OCI-LY3 (cell line): ENCODE results near the gene ARHGAP18.

Source experiments
- H2AFZ ChIP-seq: fragments of 200-600, 300-600 bp; shearing (Covaris generic); 2 replicates; pipeline ENCODE4 v1.6.0; 2014; ENCODE audit warnings: antibody characterized with exemption, low read depth, low read length
- H3K27ac ChIP-seq: fragments of 200-600, 300-600 bp; sonication (generic); 2 replicates; pipeline ENCODE4 v1.5.1; 2014; ENCODE audit warnings: mild to moderate bottlenecking, low read length, moderate library complexity, mixed read lengths
- H3K27me3 ChIP-seq: fragments of 200-600, 300-600 bp; sonication (generic); 2 replicates; pipeline ENCODE4 v1.6.1; 2014; ENCODE audit warnings: low read depth, low read length, mixed read lengths
- H3K36me3 ChIP-seq: fragments of 200-600, 300-600 bp; sonication (generic); replicated peaks from 2 replicates; pipeline ENCODE3; 2014; ENCODE audit warnings: low read depth, low read length, mixed read lengths
- H3K4me1 ChIP-seq: fragments of 300-600, 200-600 bp; sonication (generic); 2 replicates; pipeline ENCODE4 v1.6.1; 2014; ENCODE audit warnings: low read length, mixed read lengths
- H3K4me2 ChIP-seq: fragments of 200-600, 300-600 bp; sonication (generic); 2 replicates; pipeline ENCODE4 v1.6.1; 2014; ENCODE audit warnings: low read length, mixed read lengths
- H3K4me3 ChIP-seq: fragments of 300-600, 200-600 bp; sonication (generic); 2 replicates; pipeline ENCODE4 v1.5.1; 2014; ENCODE audit warnings: antibody characterized with exemption, mild to moderate bottlenecking, low read length, moderate library complexity
- H3K79me2 ChIP-seq: fragments of 300-600, 200-600 bp; shearing (Covaris generic); 2 replicates; pipeline ENCODE4 v1.6.1; 2014; ENCODE audit warnings: mild to moderate bottlenecking, low read length, mixed read lengths
- H3K9ac ChIP-seq: fragments of 300-600, 200-600 bp; shearing (Covaris generic); 2 replicates; pipeline ENCODE4 v1.6.0; 2014; ENCODE audit warnings: mild to moderate bottlenecking, low read length, moderate library complexity
- H3K9me3 ChIP-seq: fragments of 200-600, 300-600 bp; shearing (Covaris generic); 2 replicates; pipeline ENCODE4 v1.6.1; 2014; ENCODE audit warnings: low read length, mixed read lengths; ENCODE audit not compliant: insufficient read depth
- H4K20me1 ChIP-seq: fragments of 200-600, 300-600 bp; sonication (generic); 2 replicates; pipeline ENCODE4 v1.6.1; 2016; ENCODE audit warnings: low read length, mixed read lengths; ENCODE audit not compliant: insufficient read depth
- CTCF ChIP-seq: fragments of 200-600, 300-600 bp; sonication (generic); IDR thresholded peaks from 2 replicates; pipeline ENCODE4 v1.5.1; 2014; ENCODE audit warnings: antibody characterized with exemption, low read length, low read depth
- EZH2phosphoT487 ChIP-seq: fragments of 200-600 bp; shearing (Covaris generic); IDR thresholded peaks from 2 replicates; pipeline ENCODE4 v1.6.1; 2018; ENCODE audit warnings: antibody characterized with exemption, mixed run types, low read depth

Gene ARHGAP18

GRCh38 chr6:129683601-129684322 lies 26.2 kb downstream of the ARHGAP18 start:
- Histone ChIP-seq H4K20me1 (no peaks in the 10 kb centered on the region), H3K79me2 (peaks cover 13% of the 10 kb centered on the region), H3K36me3 (peaks cover 2% of the 10 kb centered on the region), H3K9ac (peak overlapping the region; percentile 86), H3K4me2 (peak overlapping the region; percentile 98), H2AFZ (no peak overlapping the region), H3K27ac (peak overlapping the region; percentile 100), H3K4me1 (peaks cover 72% of the 10 kb centered on the region), H3K27me3 (no peaks in the 10 kb centered on the region), H3K4me3 (peak overlapping the region; percentile 69), H3K9me3 (no peaks in the 10 kb centered on the region)
- TF ChIP-seq EZH2phosphoT487 (no peak), CTCF (no peak)

DNA sequence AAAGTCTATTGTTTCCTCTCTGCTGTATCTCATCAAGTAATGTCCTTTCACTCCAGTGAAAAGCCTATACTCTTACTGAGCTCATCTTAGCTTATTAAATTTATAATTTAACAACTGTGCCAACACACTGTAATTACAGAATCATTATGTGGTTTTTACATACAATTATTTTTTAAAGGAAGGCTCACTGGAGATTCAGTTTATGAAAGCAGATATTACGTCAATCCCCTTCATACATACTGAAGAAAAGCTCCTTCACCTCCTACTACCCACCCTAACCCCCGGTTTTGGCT lies 28.1 kb downstream of the ARHGAP18 start:
- Histone ChIP-seq H3K4me3 (no peak overlapping the region), H2AFZ (no peak overlapping the region), H3K36me3 (peaks cover 2% of the 10 kb centered on the region), H3K9me3 (no peaks in the 10 kb centered on the region), H3K27ac (no peak overlapping the region), H3K4me2 (no peak overlapping the region), H3K27me3 (no peaks in the 10 kb centered on the region), H3K9ac (no peak overlapping the region), H3K79me2 (peaks cover 16% of the 10 kb centered on the region), H4K20me1 (no peaks in the 10 kb centered on the region), H3K4me1 (peaks cover 67% of the 10 kb centered on the region)
- TF ChIP-seq EZH2phosphoT487 (no peak), CTCF (no peak)

GRCh38 chr6:129680633-129681032 lies 29.3 kb downstream of the ARHGAP18 start:
- peaks cover 16% of the 10 kb centered on the region for H3K79me2 ChIP-seq

GRCh38 chr6:129679758-129680157 lies 30.2 kb downstream of the ARHGAP18 start:
- Histone ChIP-seq H3K9ac (no peak overlapping the region), H4K20me1 (no peaks in the 10 kb centered on the region), H3K79me2 (peaks cover 12% of the 10 kb centered on the region), H3K4me3 (no peak overlapping the region), H3K27ac (no peak overlapping the region), H2AFZ (no peak overlapping the region), H3K9me3 (no peaks in the 10 kb centered on the region), H3K4me2 (peak overlapping the region; percentile 14), H3K4me1 (peaks cover 55% of the 10 kb centered on the region), H3K27me3 (no peaks in the 10 kb centered on the region), H3K36me3 (peaks cover under 1% of the 10 kb centered on the region)
- TF ChIP-seq EZH2phosphoT487: no peak
- no peak for TF ChIP-seq CTCF

More at GRCh38 chr6:129680633-129681032, 29.3 kb downstream of the ARHGAP18 start:
- Histone ChIP-seq H3K36me3 (peaks cover 2% of the 10 kb centered on the region), H3K4me3 (no peak overlapping the region), H3K4me1 (peaks cover 64% of the 10 kb centered on the region), H3K4me2 (no peak overlapping the region), H3K27me3 (no peaks in the 10 kb centered on the region), H3K27ac (no peak overlapping the region), H3K9ac (no peak overlapping the region), H2AFZ (no peak overlapping the region), H3K9me3 (no peaks in the 10 kb centered on the region), H4K20me1 (no peaks in the 10 kb centered on the region)
- TF ChIP-seq EZH2phosphoT487: no peak
- TF ChIP-seq CTCF: no peak
